ENCODE measurements around the gene BRIX1. TPM values are rescaled to one million over a fixed set of nuclear protein-coding genes. Genes with fewer than 3 reads are reported as not detected.
"Not testable (repeated sequence)": the region's sequence is repeated elsewhere in the genome, so short reads cannot be mapped to it uniquely, and the experiment has no call there.

BRIX1 gene
- total RNA-seq, 1 experiment from 2014 or later, result 63.2 TPM

GRCh38 chr5:34916518-34916917 is 1.0 kb downstream of the BRIX1 start:
- H3K4me1 ChIP-seq (ENCODE audit: insufficient read depth, low read length), result peaks cover 38% of the 10 kb centered on the region
- no peaks in the 10 kb centered on the region for H3K9me3 ChIP-seq (ENCODE audit: low read length)
- DNase-seq, result no peak
- H2AFZ ChIP-seq (ENCODE audit: low read length), result no peak overlapping the region
- H3K27ac ChIP-seq (ENCODE audit: low read length), result no peak overlapping the region
- H3K4me2 ChIP-seq (ENCODE audit: low read length), result peak overlapping the region; percentile 89
- H3K4me3 ChIP-seq (ENCODE audit: low read length), result peak overlapping the region; percentile 88
- no peak for TF ChIP-seq EZH2phosphoT487 (IDR thresholded peaks at IDR 0.05; ENCODE audit: borderline replicate concordance, low read length)
- no peak for TF ChIP-seq CTCF (conservative IDR thresholded peaks at IDR 0.05; ENCODE audit: low read depth, low read length)
- no peak for TF ChIP-seq EZH2 (IDR thresholded peaks at IDR 0.05; ENCODE audit: low read length, unreplicated experiment)
- CTCF ChIA-PET, result no interaction called here
- H3F3A ChIP-seq (ENCODE audit: low read length, unreplicated experiment), result no peaks in the 10 kb centered on the region
- BruUV-seq (replicated peaks), result no TSS peak
- intact Hi-C loops (cut with micrococcal nuclease), result loop anchor here (10.0 kb wide), 1 partner anchor 912 kb away; the partner anchor contains the start of gene AMACR
- ATAC-seq, result no peak
- peaks cover 18% of the 10 kb centered on the region for H4K20me1 ChIP-seq (ENCODE audit: low read length)
- H3K79me2 ChIP-seq (ENCODE audit: low read length), result peaks cover 97% of the 10 kb centered on the region
- no peaks in the 10 kb centered on the region for H3K27me3 ChIP-seq (ENCODE audit: low read length)
- POLR2A ChIA-PET (ENCODE audit: unreplicated experiment), result interaction anchor here (0.6 kb wide), 1 partner anchor 1241 kb away, joined by 3 read pairs; no protein-coding TSS in a partner anchor
- peak overlapping the region; percentile 98 for H3K9ac ChIP-seq (ENCODE audit: low read length)
- H3K36me3 ChIP-seq (ENCODE audit: low read depth, low read length), result peaks cover 35% of the 10 kb centered on the region
- H3K9me2 ChIP-seq (replicated peaks; ENCODE audit: low read length), result no peaks in the 10 kb centered on the region

- H3F3A ChIP-seq (ENCODE audit: low read length, unreplicated experiment), result peaks cover 8% of the 10 kb centered on the region
- intact Hi-C loops (cut with micrococcal nuclease), result loop anchor here (10.0 kb wide), 1 partner anchor 913 kb away; the partner anchor contains the start of gene AMACR
- TF ChIP-seq EZH2 (IDR thresholded peaks at IDR 0.05; ENCODE audit: low read length, unreplicated experiment) (no peak), CTCF (conservative IDR thresholded peaks at IDR 0.05; ENCODE audit: low read depth, low read length) (no peak)
- H3K36me3 ChIP-seq (ENCODE audit: low read depth, low read length), result peaks cover 40% of the 10 kb centered on the region
- no peak overlapping the region for H3K27ac ChIP-seq (ENCODE audit: low read length)
- H3K4me3 ChIP-seq (ENCODE audit: low read length), result peak overlapping the region; percentile 88
- POLR2A ChIA-PET (ENCODE audit: unreplicated experiment), result interaction anchor here (1.2 kb wide), 1 partner anchor 11 kb away, joined by 4 read pairs; no protein-coding TSS in a partner anchor
- DNase-seq (no peak), ATAC-seq (no peak)
- peak overlapping the region; percentile 89 for H3K4me2 ChIP-seq (ENCODE audit: low read length)
- H3K27me3 ChIP-seq (ENCODE audit: low read length), result no peaks in the 10 kb centered on the region
- no peak overlapping the region for H2AFZ ChIP-seq (ENCODE audit: low read length)
- H3K9ac ChIP-seq (ENCODE audit: low read length), result no peak overlapping the region
- no TSS peak for BruUV-seq (replicated peaks)
- no peaks in the 10 kb centered on the region for H3K9me3 ChIP-seq (ENCODE audit: low read length)
- peaks cover 82% of the 10 kb centered on the region for H3K79me2 ChIP-seq (ENCODE audit: low read length)
- no peaks in the 10 kb centered on the region for H3K9me2 ChIP-seq (replicated peaks; ENCODE audit: low read length)
- H4K20me1 ChIP-seq (ENCODE audit: low read length), result peaks cover 18% of the 10 kb centered on the region
- H3K4me1 ChIP-seq (ENCODE audit: insufficient read depth, low read length), result peaks cover 43% of the 10 kb centered on the region
- CTCF ChIA-PET, result no interaction called here
These were observed 2.5 kb downstream of the BRIX1 start for GRCh38 chr5:34918025-34918424.

- Histone ChIP-seq H3K4me1 (ENCODE audit: insufficient read depth, low read length) (peaks cover 45% of the 10 kb centered on the region), H3K9me3 (ENCODE audit: low read length) (no peaks in the 10 kb centered on the region), H3K27me3 (ENCODE audit: low read length) (no peaks in the 10 kb centered on the region), H3K9me2 (replicated peaks; ENCODE audit: low read length) (no peaks in the 10 kb centered on the region), H3K4me2 (ENCODE audit: low read length) (no peak overlapping the region), H3K79me2 (ENCODE audit: low read length) (peaks cover 72% of the 10 kb centered on the region), H3K9ac (ENCODE audit: low read length) (no peak overlapping the region), H4K20me1 (ENCODE audit: low read length) (peaks cover 24% of the 10 kb centered on the region), H3K27ac (ENCODE audit: low read length) (no peak overlapping the region), H2AFZ (ENCODE audit: low read length) (no peak overlapping the region), H3K36me3 (ENCODE audit: low read depth, low read length) (peaks cover 45% of the 10 kb centered on the region), H3F3A (ENCODE audit: low read length, unreplicated experiment) (peaks cover 14% of the 10 kb centered on the region), H3K4me3 (ENCODE audit: low read length) (no peak overlapping the region)
- intact Hi-C loops (cut with micrococcal nuclease), result loop anchor here (10.0 kb wide), 1 partner anchor 914 kb away; the partner anchor contains the start of gene AMACR
- BruUV-seq (replicated peaks), result no TSS peak
- POLR2A ChIA-PET (ENCODE audit: unreplicated experiment), result no interaction called here
- CTCF ChIA-PET, result interaction anchor here (0.7 kb wide), 1 partner anchor 1658 kb away, joined by 6 read pairs; no protein-coding TSS in a partner anchor
- ATAC-seq (no peak), DNase-seq (no peak)
- TF ChIP-seq EZH2 (IDR thresholded peaks at IDR 0.05; ENCODE audit: low read length, unreplicated experiment) (no peak), CTCF (conservative IDR thresholded peaks at IDR 0.05; ENCODE audit: low read depth, low read length) (peak; percentile 37; the same call in 1 of the 2 replicates)
These were observed 3.6 kb downstream of the BRIX1 start for GRCh38 chr5:34919077-34919476.

GRCh38 chr5:34923256-34923655 is 7.7 kb downstream of the BRIX1 start:
- Histone ChIP-seq H3K79me2 (ENCODE audit: low read length) (peaks cover 50% of the 10 kb centered on the region), H3K4me1 (ENCODE audit: insufficient read depth, low read length) (peaks cover 40% of the 10 kb centered on the region), H3K36me3 (ENCODE audit: low read depth, low read length) (peaks cover 71% of the 10 kb centered on the region), H4K20me1 (ENCODE audit: low read length) (peaks cover 19% of the 10 kb centered on the region), H3F3A (ENCODE audit: low read length, unreplicated experiment) (peaks cover 24% of the 10 kb centered on the region), H3K4me2 (ENCODE audit: low read length) (peak overlapping the region; percentile 76), H3K27ac (ENCODE audit: low read length) (peak overlapping the region; percentile 57)
- H3K27me3 ChIP-seq (ENCODE audit: low read length); DNase-seq; intact Hi-C loops (cut with micrococcal nuclease); H3K4me3 ChIP-seq (ENCODE audit: low read length); BruUV-seq (replicated peaks); H3K9me2 ChIP-seq (replicated peaks; ENCODE audit: low read length); H3K9ac ChIP-seq (ENCODE audit: low read length); H2AFZ ChIP-seq (ENCODE audit: low read length); H3K9me3 ChIP-seq (ENCODE audit: low read length); ATAC-seq: not testable (repeated sequence)
- ChIA-PET CTCF (interaction anchor here (0.5 kb wide), 1 partner anchor 1769 kb away, joined by 4 read pairs; no protein-coding TSS in a partner anchor), POLR2A (ENCODE audit: unreplicated experiment) (interaction anchor here (0.6 kb wide), 1 partner anchor 181 kb away, joined by 3 read pairs; no protein-coding TSS in a partner anchor)
